ENCODE results near the gene STUB1. TPM values are rescaled to one million over a fixed set of nuclear protein-coding genes. Genes with fewer than 3 reads are reported as not detected.
"Not testable (repeated sequence)": the region's sequence is repeated elsewhere in the genome, so short reads cannot be mapped to it uniquely, and the experiment has no call there.

The STUB1 gene
- polyA plus RNA-seq, 2 of the 4 experiments (the other 2 are of a cell fraction) = 60.6 to 93.5 TPM

- POLR2A ChIA-PET = interaction anchor here (1.7 kb wide), 1 partner anchor 9 kb away, joined by 6 read pairs; no protein-coding TSS in a partner anchor
- CTCF ChIA-PET = interaction anchor here (0.7 to 4.8 kb wide), 18 partner anchors 9 to 98 kb away, joined by 3 to 32 read pairs (median 6); partner anchors contain the start of genes METRN, RHBDL1 and RHOT2
- no peaks in the 10 kb centered on the region for H3K9me3 ChIP-seq
- TF ChIP-seq EP300 (IDR thresholded peaks at IDR 0.05) (no peak), HDAC2 (IDR thresholded peaks at IDR 0.05) (no peak), RNF2 (IDR thresholded peaks at IDR 0.05; ENCODE audit: borderline replicate concordance, low read depth) (no peak), MAFK (IDR thresholded peaks at IDR 0.05; ENCODE audit: partially characterized antibody) (no peak), MAX (IDR thresholded peaks at IDR 0.05) (no peak), NR3C1 (IDR thresholded peaks at IDR 0.05) (no peak), CBX2 (IDR thresholded peaks at IDR 0.05; ENCODE audit: borderline replicate concordance, low read depth) (no peak), ZNF302 (CRISPR knock-in tag; IDR thresholded peaks at IDR 0.05) (no peak), ZFP36 (IDR thresholded peaks at IDR 0.05; ENCODE audit: borderline replicate concordance, partially characterized antibody) (no peak), RARB (CRISPR knock-in tag; IDR thresholded peaks at IDR 0.05) (no peak), POLR2AphosphoS2 (conservative IDR thresholded peaks at IDR 0.05; ENCODE audit: low read length) (no peak), EHMT2 (IDR thresholded peaks at IDR 0.05; ENCODE audit: low read depth) (no peak)
- ATAC-seq = no peak
- peaks cover 30% of the 10 kb centered on the region for H3K4me1 ChIP-seq
- H3K27ac ChIP-seq = no peak overlapping the region
- DNase-seq (ENCODE audit: low read depth in 1 of 2, low spot score in 1 of 2) = no peak
- no peak overlapping the region for H3K4me3 ChIP-seq
- no peak overlapping the region for H3K4me2 ChIP-seq
- 90% methylated on average over 48 of the region's 51 CpGs for WGBS (ENCODE audit: missing lambda C conversion rate)
- FAIRE-seq = no peak
Measured at GRCh38 chr16:686459-687260, 6.5 kb downstream of the STUB1 start.

GRCh38 chr16:687499-687898 lies 7.3 kb downstream of the STUB1 start:
- TF ChIP-seq ZC3H11A (IDR thresholded peaks at IDR 0.05) (no peak), ZNF302 (CRISPR knock-in tag; IDR thresholded peaks at IDR 0.05) (no peak), JUNB (IDR thresholded peaks at IDR 0.05) (no peak), RCOR1 (IDR thresholded peaks at IDR 0.05; ENCODE audit: low read depth, low read length) (no peak), ZFP36 (IDR thresholded peaks at IDR 0.05; ENCODE audit: borderline replicate concordance, partially characterized antibody) (no peak), CHD4 (IDR thresholded peaks at IDR 0.05; ENCODE audit: borderline replicate concordance) (no peak)
- TF ChIP-seq, protein P1, sequence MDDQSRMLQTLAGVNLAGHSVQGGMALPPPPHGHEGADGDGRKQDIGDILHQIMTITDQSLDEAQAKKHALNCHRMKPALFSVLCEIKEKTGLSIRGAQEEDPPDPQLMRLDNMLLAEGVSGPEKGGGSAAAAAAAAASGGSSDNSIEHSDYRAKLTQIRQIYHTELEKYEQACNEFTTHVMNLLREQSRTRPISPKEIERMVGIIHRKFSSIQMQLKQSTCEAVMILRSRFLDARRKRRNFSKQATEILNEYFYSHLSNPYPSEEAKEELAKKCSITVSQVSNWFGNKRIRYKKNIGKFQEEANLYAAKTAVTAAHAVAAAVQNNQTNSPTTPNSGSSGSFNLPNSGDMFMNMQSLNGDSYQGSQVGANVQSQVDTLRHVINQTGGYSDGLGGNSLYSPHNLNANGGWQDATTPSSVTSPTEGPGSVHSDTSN (IDR thresholded peaks at IDR 0.05) = no peak
- ATAC-seq = no peak
- Histone ChIP-seq H3K4me3 (no peak overlapping the region), H3K27ac (no peak overlapping the region), H3K9me3 (no peaks in the 10 kb centered on the region), H3K4me2 (no peak overlapping the region), H3K4me1 (peaks cover 22% of the 10 kb centered on the region; the same call in 2 of the 3 replicates)
- no peak for DNase-seq (ENCODE audit: low read depth in 1 of 2, low spot score in 1 of 2)
- WGBS (ENCODE audit: missing lambda C conversion rate) = 92% methylated on average over 19 of the region's 19 CpGs
- FAIRE-seq = no peak
- ChIA-PET POLR2A (no interaction called here), CTCF (interaction anchor here (0.5 to 4.8 kb wide), 9 partner anchors 8 to 98 kb away, joined by 3 to 32 read pairs (median 6); partner anchors contain the start of genes RHBDL1 and RHOT2)

DNA sequence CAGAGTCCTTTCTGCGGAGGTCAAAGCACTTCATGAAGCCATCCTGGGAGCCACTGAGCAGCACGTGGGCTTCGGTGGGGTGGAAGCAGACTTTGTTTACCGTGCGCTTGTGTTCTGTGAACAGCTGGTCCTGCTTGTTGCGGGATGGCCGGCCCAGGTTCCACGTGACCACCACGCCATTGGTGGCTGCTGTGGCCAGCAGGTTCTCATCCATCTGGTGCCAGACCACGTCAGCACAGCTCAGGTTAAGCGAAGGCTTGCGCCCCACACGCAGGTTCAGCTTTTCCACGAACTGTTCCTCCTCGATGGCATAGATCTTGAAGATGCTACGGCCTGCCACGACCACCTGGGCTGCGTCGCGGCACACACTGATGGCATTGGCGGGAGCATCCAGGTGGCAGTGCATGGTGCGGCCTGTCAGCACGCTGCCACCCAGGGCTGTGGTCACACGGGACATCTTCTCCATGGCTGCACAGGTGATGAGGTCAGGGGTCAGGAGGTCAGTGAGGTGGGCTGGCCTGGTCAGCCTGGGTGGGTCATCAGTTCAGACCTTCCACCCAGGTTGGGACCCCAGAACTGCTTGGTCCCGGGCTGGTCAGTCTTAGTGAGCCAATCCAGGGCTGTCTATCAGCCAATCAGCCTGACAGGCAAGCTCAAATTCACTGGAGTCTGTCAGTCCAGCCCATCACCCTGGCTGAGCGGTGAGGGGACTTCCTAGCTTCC lies 9.1 kb downstream of the STUB1 start:
- TF ChIP-seq ESRRA (IDR thresholded peaks at IDR 0.05; ENCODE audit: borderline replicate concordance, low read length) = no peak
- TF ChIP-seq POLR2A (IDR thresholded peaks at IDR 0.05; ENCODE audit: low read length) = peak; percentile 24; the same call in 1 of the 2 replicates
- ChIA-PET POLR2A (interaction anchor here (0.5 to 1.8 kb wide), 6 partner anchors 8 to 33 kb away, joined by 3 to 12 read pairs (median 4); partner anchors contain the start of gene STUB1), CTCF (interaction anchor here (1.3 to 4.8 kb wide), 5 partner anchors 15 to 27 kb away, joined by 3 to 32 read pairs (median 5); partner anchors contain the start of gene RHOT2)
- WGBS (ENCODE audit: missing lambda C conversion rate) = 80% methylated on average over 26 of the region's 26 CpGs
- Histone ChIP-seq H3K9me3 (no peaks in the 10 kb centered on the region), H3K4me2 (peak overlapping the region; percentile 82), H3K27ac (peak overlapping the region; percentile 89 to 94), H3K4me3 (peak overlapping the region; percentile 71), H3K4me1 (peaks cover 15% of the 10 kb centered on the region; the same call in 1 of the 3 replicates)
- FAIRE-seq (no peak), DNase-seq (ENCODE audit: low read depth in 1 of 2, low spot score in 1 of 2) (no peak), ATAC-seq (peak in 1 of 2 experiments; percentile 1; a peak in 2 of 6 replicates)

GRCh38 chr16:691242-691641 lies 11.0 kb downstream of the STUB1 start:
- POLR2A ChIA-PET; H3K4me2 ChIP-seq; H3K27ac ChIP-seq; CTCF ChIA-PET; ATAC-seq; DNase-seq (ENCODE audit: low read depth in 1 of 2, low spot score in 1 of 2); H3K9me3 ChIP-seq; H3K4me3 ChIP-seq; FAIRE-seq: not testable (repeated sequence)
- 81% methylated on average over 16 of the region's 16 CpGs for WGBS (ENCODE audit: missing lambda C conversion rate)
- H3K4me1 ChIP-seq = peaks cover 25% of the 10 kb centered on the region; the same call in 2 of the 3 replicates
